Muscle layer of colon (tissue), 2 donors: ENCODE measurements around the gene ATF6.
"Not testable (repeated sequence)": the region's sequence is repeated elsewhere in the genome, so short reads cannot be mapped to it uniquely, and the experiment has no call there.

Source experiments
- H3K27ac ChIP-seq: one replicate; pipeline ENCODE4 v1.7.0; 2013; ENCODE audit warnings: low read depth, mild to moderate bottlenecking, low read length, moderate library complexity
- H3K27me3 ChIP-seq, 2 donors: one replicate each; pipeline ENCODE4 v1.7.0; 2013; ENCODE audit warnings: low read length in 2 of 2, mild to moderate bottlenecking in 2 of 2; ENCODE audit not compliant: insufficient read depth in 2 of 2, control insufficient read depth in 1 of 2
- H3K36me3 ChIP-seq: one replicate; pipeline ENCODE4 v1.7.0; 2013; ENCODE audit warnings: mild to moderate bottlenecking, low read length; ENCODE audit not compliant: insufficient read depth
- H3K4me1 ChIP-seq: one replicate; pipeline ENCODE4 v1.7.0; 2013; ENCODE audit warnings: mild to moderate bottlenecking, low read length; ENCODE audit not compliant: insufficient read depth
- H3K4me3 ChIP-seq, 2 donors: one replicate each; pipeline ENCODE4 v1.7.0; 2013; ENCODE audit warnings: low read length in 2 of 2, low read depth in 1 of 2, mild to moderate bottlenecking in 1 of 2, moderate library complexity in 1 of 2
- H3K9ac ChIP-seq: one replicate; pipeline ENCODE4 v1.7.0; 2013; ENCODE audit warnings: low read length
- H3K9me3 ChIP-seq: one replicate; pipeline ENCODE4 v1.7.0; 2013; ENCODE audit warnings: mild to moderate bottlenecking, low read length
- donor health status: abdominal sarcoma.
- donor health status: Adenocarcinoma of cecum.

Gene ATF6

GRCh38 chr1:161816201-161816600, 50.1 kb downstream of the ATF6 start:
- H3K27ac ChIP-seq, result peak overlapping the region; percentile 57
- no peak overlapping the region for H3K4me3 ChIP-seq
- H3K36me3 ChIP-seq, result peaks cover 7% of the 10 kb centered on the region
- H3K9ac ChIP-seq, result no peak overlapping the region
- no peaks in the 10 kb centered on the region for H3K9me3 ChIP-seq
- H3K27me3 ChIP-seq, result no peaks in the 10 kb centered on the region
- H3K4me1 ChIP-seq, result peaks cover 17% of the 10 kb centered on the region

GRCh38 chr1:161817176-161817730, 51.1 kb downstream of the ATF6 start:
- no peaks in the 10 kb centered on the region for H3K9me3 ChIP-seq
- H3K36me3 ChIP-seq, result peaks cover 14% of the 10 kb centered on the region

GRCh38 chr1:161820914-161821313, 54.8 kb downstream of the ATF6 start:
- peaks cover 14% of the 10 kb centered on the region for H3K4me1 ChIP-seq
- H3K4me3 ChIP-seq, result no peak overlapping the region
- no peak overlapping the region for H3K27ac ChIP-seq
- no peaks in the 10 kb centered on the region for H3K9me3 ChIP-seq
- peaks cover 14% of the 10 kb centered on the region for H3K36me3 ChIP-seq
- no peaks in the 10 kb centered on the region for H3K27me3 ChIP-seq
- H3K9ac ChIP-seq, result no peak overlapping the region

More at GRCh38 chr1:161817176-161817730, 51.1 kb downstream of the ATF6 start:
- H3K27me3 ChIP-seq, result no peaks in the 10 kb centered on the region
- H3K27ac ChIP-seq, result peak overlapping the region; percentile 57
- peak overlapping the region in 1 of 2 donors; percentile 19 for H3K4me3 ChIP-seq
- no peak overlapping the region for H3K9ac ChIP-seq
- H3K4me1 ChIP-seq, result peaks cover 17% of the 10 kb centered on the region

GRCh38 chr1:161824618-161825017, 58.5 kb downstream of the ATF6 start:
- Histone ChIP-seq H3K9me3 (no peaks in the 10 kb centered on the region), H3K4me3 (no peak overlapping the region), H3K4me1 (no peaks in the 10 kb centered on the region), H3K27me3 (no peaks in the 10 kb centered on the region), H3K9ac (no peak overlapping the region), H3K36me3 (peaks cover 14% of the 10 kb centered on the region), H3K27ac (no peak overlapping the region)

GRCh38 chr1:161825831-161826230, 59.7 kb downstream of the ATF6 start:
- Histone ChIP-seq H3K27me3 (no peaks in the 10 kb centered on the region), H3K36me3 (peaks cover 11% of the 10 kb centered on the region), H3K4me3 (no peak overlapping the region), H3K27ac (no peak overlapping the region), H3K9me3 (no peaks in the 10 kb centered on the region), H3K9ac (no peak overlapping the region), H3K4me1 (no peaks in the 10 kb centered on the region)

- no peak overlapping the region for H3K27ac ChIP-seq
- no peaks in the 10 kb centered on the region for H3K27me3 ChIP-seq
- peaks cover 4% of the 10 kb centered on the region for H3K36me3 ChIP-seq
- no peaks in the 10 kb centered on the region for H3K9me3 ChIP-seq
- H3K4me3 ChIP-seq, result no peak overlapping the region
- H3K9ac ChIP-seq, result no peak overlapping the region
- H3K4me1 ChIP-seq, result no peaks in the 10 kb centered on the region
Measured at GRCh38 chr1:161826478-161826877, 60.4 kb downstream of the ATF6 start.

GRCh38 chr1:161827786-161828185, 61.7 kb downstream of the ATF6 start:
- Histone ChIP-seq H3K27ac (no peak overlapping the region), H3K27me3 (no peaks in the 10 kb centered on the region), H3K36me3 (no peaks in the 10 kb centered on the region), H3K4me1 (no peaks in the 10 kb centered on the region), H3K9ac (no peak overlapping the region), H3K9me3 (no peaks in the 10 kb centered on the region), H3K4me3 (no peak overlapping the region)

- H3K4me1 ChIP-seq, H3K36me3 ChIP-seq, H3K27me3 ChIP-seq, H3K9ac ChIP-seq, H3K27ac ChIP-seq, H3K9me3 ChIP-seq, H3K4me3 ChIP-seq: not testable (repeated sequence)
Measured at GRCh38 chr1:161832299-161832907, 66.3 kb downstream of the ATF6 start.

GRCh38 chr1:161834967-161835550, 68.9 kb downstream of the ATF6 start:
- Histone ChIP-seq H3K36me3 (no peaks in the 10 kb centered on the region), H3K27ac (no peak overlapping the region)

GRCh38 chr1:161836018-161836417, 69.9 kb downstream of the ATF6 start:
- Histone ChIP-seq H3K27me3 (no peaks in the 10 kb centered on the region), H3K36me3 (no peaks in the 10 kb centered on the region), H3K9me3 (no peaks in the 10 kb centered on the region), H3K4me1 (peaks cover 11% of the 10 kb centered on the region), H3K4me3 (no peak overlapping the region), H3K9ac (no peak overlapping the region), H3K27ac (no peak overlapping the region)

More at GRCh38 chr1:161834967-161835550, 68.9 kb downstream of the ATF6 start:
- Histone ChIP-seq H3K9me3 (no peaks in the 10 kb centered on the region), H3K27me3 (no peaks in the 10 kb centered on the region), H3K9ac (no peak overlapping the region), H3K4me3 (no peak overlapping the region), H3K4me1 (peaks cover 11% of the 10 kb centered on the region)

GRCh38 chr1:161838362-161838761, 72.2 kb downstream of the ATF6 start:
- no peaks in the 10 kb centered on the region for H3K27me3 ChIP-seq
- H3K9me3 ChIP-seq, result no peaks in the 10 kb centered on the region
- H3K4me1 ChIP-seq, result peaks cover 11% of the 10 kb centered on the region
- H3K9ac ChIP-seq, result no peak overlapping the region
- H3K27ac ChIP-seq, result no peak overlapping the region
- H3K4me3 ChIP-seq, result no peak overlapping the region
- H3K36me3 ChIP-seq, result no peaks in the 10 kb centered on the region

GRCh38 chr1:161838885-161839284, 72.8 kb downstream of the ATF6 start:
- Histone ChIP-seq H3K36me3 (no peaks in the 10 kb centered on the region), H3K4me1 (peaks cover 11% of the 10 kb centered on the region), H3K9ac (no peak overlapping the region), H3K9me3 (no peaks in the 10 kb centered on the region), H3K27me3 (no peaks in the 10 kb centered on the region), H3K27ac (no peak overlapping the region), H3K4me3 (no peak overlapping the region)
